Fibroblast of the aortic adventitia (primary cell): ENCODE data around the gene CMTM3. TPM values are rescaled to one million over a fixed set of nuclear protein-coding genes. Genes with fewer than 3 reads are reported as not detected.
"Not testable (repeated sequence)": the region's sequence is repeated elsewhere in the genome, so short reads cannot be mapped to it uniquely, and the experiment has no call there.

ENCODE experiments used
- DNase-seq: peaks from one replicate; pipeline ENCODE4 v3.0.0-alpha.2; 2010; ENCODE audit warnings: low read depth
- H3K4me3 ChIP-seq: 2 replicates; pipeline ENCODE4 v1.5.1; 2011; ENCODE audit warnings: low read depth, mild to moderate bottlenecking, control low read depth, low read length, moderate library complexity
- total RNA-seq: library from RNA; depleted of rRNA; stranded (reverse); fragments of >200 nt; gene quantifications from 2 replicates; pipeline ENCODE4 v1.2.3, GENCODE V29; 2012; ENCODE audit warnings: low replicate concordance
- TF ChIP-seq, protein P1 (sequence below): IDR thresholded peaks from 2 replicates; pipeline ENCODE4 v1.5.1; 2011; ENCODE audit warnings: mild to moderate bottlenecking, low read length, control low read depth, inconsistent platforms; ENCODE audit not compliant: insufficient read depth

The CMTM3 gene
- total RNA-seq, 1 donor: 17.8 TPM

DNA sequence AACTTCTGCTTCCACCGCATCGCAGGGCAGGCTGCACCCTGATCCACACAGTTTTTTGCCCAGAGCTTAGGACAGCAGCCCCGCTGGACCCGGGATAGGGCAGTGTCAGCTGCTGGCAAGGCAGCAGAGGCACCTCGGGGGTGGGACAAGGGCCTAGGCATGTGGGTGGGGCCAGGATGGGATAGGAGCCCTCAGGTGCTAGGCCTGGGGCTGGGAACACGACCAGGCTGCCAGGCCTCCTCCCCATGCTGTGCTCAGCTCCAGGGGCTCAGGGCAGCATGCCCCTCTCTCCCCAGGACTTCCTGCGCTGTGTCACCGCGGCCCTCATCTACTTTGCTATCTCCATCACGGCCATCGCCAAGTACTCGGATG, 4.6 kb downstream of the CMTM3 start:
- TF ChIP-seq, protein P1, sequence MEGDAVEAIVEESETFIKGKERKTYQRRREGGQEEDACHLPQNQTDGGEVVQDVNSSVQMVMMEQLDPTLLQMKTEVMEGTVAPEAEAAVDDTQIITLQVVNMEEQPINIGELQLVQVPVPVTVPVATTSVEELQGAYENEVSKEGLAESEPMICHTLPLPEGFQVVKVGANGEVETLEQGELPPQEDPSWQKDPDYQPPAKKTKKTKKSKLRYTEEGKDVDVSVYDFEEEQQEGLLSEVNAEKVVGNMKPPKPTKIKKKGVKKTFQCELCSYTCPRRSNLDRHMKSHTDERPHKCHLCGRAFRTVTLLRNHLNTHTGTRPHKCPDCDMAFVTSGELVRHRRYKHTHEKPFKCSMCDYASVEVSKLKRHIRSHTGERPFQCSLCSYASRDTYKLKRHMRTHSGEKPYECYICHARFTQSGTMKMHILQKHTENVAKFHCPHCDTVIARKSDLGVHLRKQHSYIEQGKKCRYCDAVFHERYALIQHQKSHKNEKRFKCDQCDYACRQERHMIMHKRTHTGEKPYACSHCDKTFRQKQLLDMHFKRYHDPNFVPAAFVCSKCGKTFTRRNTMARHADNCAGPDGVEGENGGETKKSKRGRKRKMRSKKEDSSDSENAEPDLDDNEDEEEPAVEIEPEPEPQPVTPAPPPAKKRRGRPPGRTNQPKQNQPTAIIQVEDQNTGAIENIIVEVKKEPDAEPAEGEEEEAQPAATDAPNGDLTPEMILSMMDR: no peak
- no peak overlapping the region for H3K4me3 ChIP-seq
- no peak for DNase-seq

DNA sequence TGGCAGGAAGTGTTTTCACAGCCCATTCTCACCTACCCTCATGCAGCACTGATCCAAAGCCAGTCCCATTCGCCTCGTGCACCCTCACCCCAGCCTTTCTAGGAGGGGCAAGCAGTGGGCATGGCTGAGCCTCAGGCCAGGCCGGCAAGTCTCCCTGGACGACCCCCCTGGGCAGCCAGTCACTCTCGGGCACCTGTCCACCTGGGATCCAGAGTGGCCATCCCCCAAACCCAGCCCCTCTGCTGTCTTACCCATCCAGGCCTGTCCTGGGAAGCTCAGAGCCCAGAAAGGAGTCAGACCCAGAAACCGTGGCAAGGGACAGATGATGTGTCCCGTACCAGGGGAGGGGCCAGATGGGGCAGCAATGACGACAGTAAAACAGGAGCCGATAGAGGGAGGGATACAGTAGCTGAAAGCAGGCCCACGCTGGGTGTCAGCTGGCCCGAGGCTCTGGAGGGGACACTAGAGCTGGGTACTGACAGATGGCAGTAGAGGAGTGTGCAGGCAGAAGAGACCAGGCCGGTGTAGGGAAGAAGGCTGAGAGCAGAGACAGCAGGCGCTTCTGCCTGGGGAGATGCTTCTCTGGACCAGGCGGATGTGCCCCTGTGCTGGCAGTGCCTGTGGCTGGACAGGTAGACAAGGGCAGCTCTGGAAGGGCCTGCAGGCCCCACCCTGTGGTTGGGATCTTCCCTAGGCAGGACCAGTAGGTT, 5.8 kb downstream of the CMTM3 start:
- no peak for DNase-seq

GRCh38 chr16:66611911-66612310, 7.4 kb downstream of the CMTM3 start:
- DNase-seq, H3K4me3 ChIP-seq: not testable (repeated sequence)

More for the DNA sequence above, 5.8 kb downstream of the CMTM3 start:
- H3K4me3 ChIP-seq: no peak overlapping the region
- TF ChIP-seq, protein P1: no peak

DNA sequence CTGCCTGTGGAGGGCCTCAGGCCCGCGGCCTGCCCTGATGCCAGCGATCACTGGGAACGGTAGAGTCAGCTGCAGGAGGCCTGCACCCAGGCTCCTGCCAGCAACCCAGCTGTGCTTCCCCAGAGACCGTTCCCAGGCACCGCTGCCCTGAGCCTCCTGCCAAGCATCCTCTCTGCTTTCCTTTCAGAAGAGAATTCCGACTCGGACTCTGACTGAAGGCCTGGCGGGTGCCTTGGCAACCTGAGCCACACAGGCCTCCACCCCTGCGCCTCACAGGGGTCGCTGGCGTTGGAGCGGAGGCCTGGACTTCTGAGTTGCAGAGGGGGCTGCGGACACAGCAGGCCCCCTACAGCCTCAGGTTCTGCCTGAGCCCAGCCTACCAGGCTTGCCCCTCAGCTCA, 7.9 kb downstream of the CMTM3 start:
- TF ChIP-seq, protein P1: no peak
- DNase-seq: no peak
- H3K4me3 ChIP-seq: no peak overlapping the region

GRCh38 chr16:66614161-66614802, 9.8 kb downstream of the CMTM3 start:
- H3K4me3 ChIP-seq: no peak overlapping the region
- TF ChIP-seq, protein P1: no peak
- no peak for DNase-seq

GRCh38 chr16:66616169-66616568, 11.7 kb downstream of the CMTM3 start:
- DNase-seq: no peak
- no peak overlapping the region for H3K4me3 ChIP-seq
- TF ChIP-seq, protein P1: no peak

DNA sequence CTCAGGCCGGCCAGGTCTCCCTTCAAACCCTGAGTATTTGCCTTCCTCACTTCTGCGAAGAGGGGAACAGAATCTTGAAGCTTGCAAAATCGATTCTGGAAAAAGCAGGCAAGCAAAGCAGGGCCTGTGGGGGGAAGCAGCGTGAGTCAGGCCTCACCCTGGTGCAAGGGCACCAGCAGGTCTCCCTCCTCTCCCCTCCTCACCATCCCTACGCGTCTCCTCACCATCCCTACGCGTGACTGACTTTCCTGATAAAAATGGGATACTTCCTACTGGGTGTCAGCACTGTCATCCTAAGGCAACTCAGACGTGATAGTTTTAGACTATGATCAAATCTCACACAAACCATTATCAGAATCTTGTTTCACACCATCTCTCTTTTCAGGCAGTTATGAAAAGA, 12.1 kb downstream of the CMTM3 start:
- TF ChIP-seq, protein P1: no peak
- DNase-seq: no peak

More for the DNA sequence above, 12.1 kb downstream of the CMTM3 start:
- no peak overlapping the region for H3K4me3 ChIP-seq
